HEK293T (cell line): ENCODE data around the gene TNIP2.
A peak's percentile ranks its signal among the peaks of the same experiment; 100 is the strongest.
"Not testable (repeated sequence)": the region's sequence is repeated elsewhere in the genome, so short reads cannot be mapped to it uniquely, and the experiment has no call there.

Source experiments
- CTCF ChIA-PET: fragments of 350-600 bp; formaldehyde crosslinking; extraction: SDS; loops from one replicate; lab custom pipeline; 2021; ENCODE audit warnings: antibody characterized with exemption, inconsistent platforms; lab: Yijun Ruan, JAX
- POLR2A ChIA-PET: fragments of 350-600 bp; formaldehyde crosslinking; extraction: SDS; loops from one replicate; lab custom pipeline; 2020; ENCODE audit warnings: antibody characterized with exemption, inconsistent platforms; lab: Yijun Ruan, JAX
- DNase-seq: peaks from one replicate; pipeline ENCODE4 v3.0.0; 2012; ENCODE audit warnings: mixed read lengths; ENCODE audit errors: extremely low spot score
- ARNT ChIP-seq: fragments of 450-650 bp; IDR thresholded peaks from 2 replicates; pipeline ENCODE4 v1.6.1; 2017; ENCODE audit warnings: mild to moderate bottlenecking
- BHLHE40 ChIP-seq: fragments of 450-650 bp; IDR thresholded peaks from 2 replicates; pipeline ENCODE4 v1.6.1; 2016; ENCODE audit warnings: mild to moderate bottlenecking, moderate library complexity, borderline replicate concordance
- CTBP1 ChIP-seq: fragments of 450-650 bp; IDR thresholded peaks from 2 replicates; pipeline ENCODE4 v1.6.1; 2016; ENCODE audit warnings: borderline replicate concordance
- ELF4 ChIP-seq: fragments of 450-650 bp; IDR thresholded peaks from 2 replicates; pipeline ENCODE4 v1.6.1; 2017; ENCODE audit warnings: antibody characterized with exemption
- FOXA1 ChIP-seq: fragments of 450-650 bp; IDR thresholded peaks from 2 replicates; pipeline ENCODE4 v1.6.1; 2016; ENCODE audit warnings: mild to moderate bottlenecking
- FOXK2 ChIP-seq: fragments of 450-650 bp; IDR thresholded peaks from 2 replicates; pipeline ENCODE4 v1.6.1; 2016; ENCODE audit warnings: mild to moderate bottlenecking
- FOXM1 ChIP-seq: fragments of 450-650 bp; IDR thresholded peaks from 2 replicates; pipeline ENCODE4 v1.6.1; 2017; ENCODE audit warnings: mild to moderate bottlenecking, borderline replicate concordance
- HDGF ChIP-seq: fragments of 450-650 bp; IDR thresholded peaks from 2 replicates; pipeline ENCODE4 v1.6.1; 2017; ENCODE audit warnings: antibody characterized with exemption, borderline replicate concordance
- L3MBTL2 ChIP-seq: fragments of 450-650 bp; conservative IDR thresholded peaks from 2 replicates; pipeline ENCODE4 v1.6.1; 2016; ENCODE audit warnings: mild to moderate bottlenecking
- LEF1 ChIP-seq: fragments of 450-650 bp; IDR thresholded peaks from 2 replicates; pipeline ENCODE4 v1.6.1; 2017; ENCODE audit warnings: mild to moderate bottlenecking, borderline replicate concordance
- NFRKB ChIP-seq: fragments of 450-650 bp; IDR thresholded peaks from 2 replicates; pipeline ENCODE4 v1.6.1; 2016; ENCODE audit warnings: mild to moderate bottlenecking, moderate library complexity
- SP1 ChIP-seq: fragments of 450-650 bp; IDR thresholded peaks from 2 replicates; pipeline ENCODE4 v1.6.1; 2017
- SUZ12 ChIP-seq: fragments of 450-650 bp; IDR thresholded peaks from 2 replicates; pipeline ENCODE4 v1.6.1; 2016; ENCODE audit warnings: mild to moderate bottlenecking
- TARDBP ChIP-seq: fragments of 450-650 bp; IDR thresholded peaks from 2 replicates; pipeline ENCODE4 v1.6.1; 2016
- ZNF384 ChIP-seq: fragments of 450-650 bp; IDR thresholded peaks from 2 replicates; pipeline ENCODE4 v1.6.1; 2016
- TF ChIP-seq, protein P1 (sequence below): fragments of 450-650 bp; IDR thresholded peaks from 2 replicates; pipeline ENCODE4 v1.6.1; 2016

The TNIP2 gene

DNA sequence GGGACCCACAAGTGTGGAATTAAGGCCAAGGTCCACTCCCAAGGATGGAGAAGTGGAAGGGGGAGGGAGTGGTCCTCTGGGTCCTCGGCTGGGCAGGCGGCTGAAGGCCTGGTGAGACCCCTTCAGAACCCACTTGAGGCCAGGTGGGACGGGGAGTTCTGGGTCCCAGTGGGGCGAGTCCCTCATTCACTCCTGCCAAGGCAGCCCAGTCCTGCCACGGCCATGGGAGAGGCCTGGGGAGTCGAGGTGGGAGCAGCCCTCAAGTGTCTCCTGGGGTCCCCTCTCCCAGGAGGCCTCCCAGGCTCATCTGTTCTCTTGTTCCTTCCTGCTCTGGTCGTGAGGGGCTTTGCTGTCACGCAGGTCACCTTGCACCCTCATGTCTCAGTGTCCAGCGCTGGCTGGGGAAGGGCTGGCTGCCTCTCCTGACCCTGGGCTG, 30.7 kb upstream of the TNIP2 start:
- TF ChIP-seq SP1 (no peak), ARNT (no peak), FOXK2 (no peak), CTBP1 (no peak), FOXA1 (no peak), L3MBTL2 (no peak), ZNF384 (no peak), HDGF (no peak), ELF4 (no peak), TARDBP (no peak), LEF1 (no peak), FOXM1 (no peak), NFRKB (no peak), SUZ12 (no peak), BHLHE40 (no peak)
- TF ChIP-seq, protein P1, sequence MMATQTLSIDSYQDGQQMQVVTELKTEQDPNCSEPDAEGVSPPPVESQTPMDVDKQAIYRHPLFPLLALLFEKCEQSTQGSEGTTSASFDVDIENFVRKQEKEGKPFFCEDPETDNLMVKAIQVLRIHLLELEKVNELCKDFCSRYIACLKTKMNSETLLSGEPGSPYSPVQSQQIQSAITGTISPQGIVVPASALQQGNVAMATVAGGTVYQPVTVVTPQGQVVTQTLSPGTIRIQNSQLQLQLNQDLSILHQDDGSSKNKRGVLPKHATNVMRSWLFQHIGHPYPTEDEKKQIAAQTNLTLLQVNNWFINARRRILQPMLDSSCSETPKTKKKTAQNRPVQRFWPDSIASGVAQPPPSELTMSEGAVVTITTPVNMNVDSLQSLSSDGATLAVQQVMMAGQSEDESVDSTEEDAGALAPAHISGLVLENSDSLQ = no peak
- ChIA-PET CTCF (no interaction called here), POLR2A (interaction anchor here (1.0 to 2.0 kb wide), 2 partner anchors 32 kb away, joined by 3 to 7 read pairs; no protein-coding TSS in a partner anchor)
- DNase-seq = no peak

DNA sequence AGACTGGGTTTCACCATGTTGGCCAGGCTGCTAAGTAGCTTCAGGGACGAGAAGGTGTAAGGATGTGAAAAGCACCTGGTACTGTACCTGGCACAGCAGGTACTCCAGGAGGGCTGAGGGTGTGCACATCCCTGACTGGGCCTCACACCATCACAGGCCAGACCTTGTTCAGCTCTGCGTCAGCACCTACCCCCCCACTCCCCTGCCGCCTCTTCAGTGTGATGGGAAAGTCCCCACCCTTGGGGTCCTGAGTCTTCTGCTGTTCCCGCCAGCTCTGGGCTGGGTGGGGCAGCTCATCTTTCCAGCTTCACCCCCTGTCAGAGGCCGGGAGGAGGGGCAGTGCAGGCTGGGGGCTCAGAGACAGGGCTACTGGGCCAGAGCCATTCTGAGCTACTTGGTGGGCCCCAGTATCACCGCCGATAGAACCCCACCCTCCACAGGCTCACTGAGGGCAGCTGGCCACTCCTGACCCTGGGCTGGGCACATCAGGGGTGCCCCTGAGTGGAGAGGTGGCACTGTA, 30.1 kb upstream of the TNIP2 start:
- DNase-seq = no peak
- ChIA-PET CTCF (no interaction called here), POLR2A (interaction anchor here (0.6 to 2.0 kb wide), 2 partner anchors 32 to 184 kb away, joined by 4 to 7 read pairs; no protein-coding TSS in a partner anchor)
- no peak for TF ChIP-seq ELF4
- TF ChIP-seq LEF1 = no peak
- no peak for TF ChIP-seq ARNT
- TF ChIP-seq NFRKB = no peak
- no peak for TF ChIP-seq TARDBP
- no peak for TF ChIP-seq CTBP1
- TF ChIP-seq SP1 = no peak
- TF ChIP-seq ZNF384 = no peak
- TF ChIP-seq HDGF = no peak
- TF ChIP-seq FOXM1 = no peak
- no peak for TF ChIP-seq FOXK2
- TF ChIP-seq SUZ12 = no peak
- no peak for TF ChIP-seq L3MBTL2
- TF ChIP-seq FOXA1 = no peak

DNA sequence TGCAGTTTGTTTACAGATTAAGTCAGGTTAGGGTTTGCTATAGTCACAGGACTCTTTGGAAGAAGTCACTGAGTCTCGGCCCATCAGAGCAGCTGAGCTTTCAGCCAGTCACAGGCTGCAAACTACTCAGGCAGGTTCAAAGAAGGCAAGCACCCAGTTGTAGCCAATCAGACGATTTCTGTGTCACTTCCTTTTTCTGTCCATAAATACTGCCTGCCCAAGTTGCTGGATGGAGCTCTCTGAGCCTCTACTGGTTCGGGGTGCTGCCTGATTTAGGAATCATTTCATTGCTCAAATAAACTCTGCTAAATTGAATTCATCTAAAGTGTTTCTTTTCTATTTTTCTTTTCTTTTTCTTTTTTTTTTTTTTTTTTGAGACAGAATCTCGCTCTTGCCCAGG, 29.5 kb upstream of the TNIP2 start:
- POLR2A ChIA-PET = interaction anchor here (0.6 to 2.0 kb wide), 2 partner anchors 33 to 185 kb away, joined by 4 to 7 read pairs; no protein-coding TSS in a partner anchor
- CTCF ChIA-PET = no interaction called here

DNA sequence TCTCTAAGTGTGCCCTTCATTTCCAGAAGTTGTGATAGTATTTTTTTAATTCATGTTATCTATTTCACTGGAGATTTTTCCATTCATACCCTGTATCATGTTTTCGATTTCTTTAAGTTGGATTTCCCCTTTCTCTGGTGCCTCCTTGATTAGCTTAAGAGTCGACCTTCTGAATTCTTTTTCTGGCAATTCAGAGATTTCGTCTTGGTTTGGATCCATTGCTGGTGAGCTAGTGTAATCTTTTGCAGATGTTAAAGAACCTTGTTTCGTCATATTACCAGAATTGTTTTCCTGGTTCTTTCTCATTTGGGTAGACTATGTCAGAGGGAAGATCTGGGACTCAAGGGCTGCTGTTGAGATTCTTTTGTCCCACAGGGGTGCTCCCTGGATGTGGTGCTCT, 27.7 kb upstream of the TNIP2 start:
- no peak for DNase-seq
- CTCF ChIA-PET = interaction anchor here (0.7 kb wide), 1 partner anchor 1076 kb away, joined by 4 read pairs; no protein-coding TSS in a partner anchor
- TF ChIP-seq, protein P1 = no peak
- TF ChIP-seq L3MBTL2 (no peak), HDGF (no peak), BHLHE40 (no peak), ZNF384 (no peak), NFRKB (no peak), TARDBP (no peak), FOXM1 (no peak), SP1 (no peak), SUZ12 (no peak), FOXK2 (no peak), LEF1 (no peak), ELF4 (no peak), CTBP1 (no peak), ARNT (no peak), FOXA1 (no peak)
- POLR2A ChIA-PET = no interaction called here

More for the DNA sequence above, 29.5 kb upstream of the TNIP2 start:
- no peak for TF ChIP-seq LEF1
- no peak for TF ChIP-seq HDGF
- TF ChIP-seq FOXM1 = no peak
- no peak for TF ChIP-seq BHLHE40
- TF ChIP-seq SP1 = no peak
- no peak for TF ChIP-seq L3MBTL2
- TF ChIP-seq, protein P1 = no peak
- TF ChIP-seq NFRKB = no peak
- no peak for TF ChIP-seq FOXK2
- TF ChIP-seq ARNT = no peak
- no peak for TF ChIP-seq SUZ12
- no peak for TF ChIP-seq FOXA1
- no peak for TF ChIP-seq CTBP1
- TF ChIP-seq TARDBP = no peak
- no peak for TF ChIP-seq ELF4
- no peak for TF ChIP-seq ZNF384
- DNase-seq = no peak

DNA sequence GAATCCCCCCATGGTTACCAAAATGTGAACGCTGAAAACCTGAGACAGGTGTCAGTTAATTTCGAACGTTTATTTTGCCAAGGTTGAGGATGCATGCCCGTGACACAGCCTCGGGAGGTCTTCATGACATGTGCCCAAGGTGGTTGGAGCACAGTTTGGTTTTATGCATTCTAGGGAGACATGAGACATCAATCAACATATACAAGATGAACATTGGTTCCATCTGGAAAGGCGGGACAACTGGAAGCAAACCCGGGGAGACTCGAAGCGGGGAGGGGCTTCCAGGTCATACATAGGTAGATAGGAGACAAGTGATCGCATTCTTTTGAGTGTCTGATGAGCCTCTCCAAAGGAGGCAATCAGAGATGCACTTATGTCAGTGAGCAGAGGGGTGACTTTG, 25.8 kb upstream of the TNIP2 start:
- CTCF ChIA-PET = no interaction called here
- POLR2A ChIA-PET = interaction anchor here (1.0 kb wide), 1 partner anchor 8 kb away, joined by 3 read pairs; no protein-coding TSS in a partner anchor
- DNase-seq = no peak
- no peak for TF ChIP-seq SP1
- TF ChIP-seq, protein P1 = peak; percentile 27; the same call in 1 of the 2 replicates

DNA sequence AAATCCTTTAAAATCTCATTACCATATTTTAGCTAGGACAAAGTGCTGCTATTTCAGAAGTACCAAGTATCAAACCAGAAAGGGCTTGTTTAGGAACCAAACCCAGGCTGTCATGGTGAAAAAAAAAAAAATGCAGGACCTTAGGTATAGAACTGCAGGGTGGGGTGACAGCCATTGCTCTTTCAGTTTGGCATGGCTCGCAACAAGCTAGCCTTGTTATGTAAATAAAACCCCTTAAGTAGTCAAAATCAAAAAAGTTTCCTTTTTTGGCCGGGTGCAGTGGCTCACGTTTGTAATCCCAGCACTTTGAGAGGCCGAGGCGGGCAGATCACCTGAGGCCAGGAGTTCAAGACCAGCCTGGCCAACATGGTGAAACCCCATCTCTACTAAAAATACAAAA, 24.5 kb upstream of the TNIP2 start:
- CTCF ChIA-PET = interaction anchor here (1.3 kb wide), 1 partner anchor 16 kb away, joined by 3 read pairs; no protein-coding TSS in a partner anchor
- not testable (repeated sequence) for DNase-seq
- POLR2A ChIA-PET = interaction anchor here (1.0 kb wide), 1 partner anchor 10 kb away, joined by 3 read pairs; no protein-coding TSS in a partner anchor
